Stimulated activated CD8-positive, alpha-beta memory T cell treated with anti-CD3 and anti-CD28 coated beads, Interleukin-2, amount 100 ng/mL, for 48 hours (primary cell): ENCODE results near the gene STEAP1B.

Experiments used
- DNase-seq, 2 donors: peaks; one replicate each; pipeline ENCODE4 v3.0.0-alpha.2; 2020; ENCODE audit warnings: low read depth in 2 of 2

The STEAP1B gene

DNA sequence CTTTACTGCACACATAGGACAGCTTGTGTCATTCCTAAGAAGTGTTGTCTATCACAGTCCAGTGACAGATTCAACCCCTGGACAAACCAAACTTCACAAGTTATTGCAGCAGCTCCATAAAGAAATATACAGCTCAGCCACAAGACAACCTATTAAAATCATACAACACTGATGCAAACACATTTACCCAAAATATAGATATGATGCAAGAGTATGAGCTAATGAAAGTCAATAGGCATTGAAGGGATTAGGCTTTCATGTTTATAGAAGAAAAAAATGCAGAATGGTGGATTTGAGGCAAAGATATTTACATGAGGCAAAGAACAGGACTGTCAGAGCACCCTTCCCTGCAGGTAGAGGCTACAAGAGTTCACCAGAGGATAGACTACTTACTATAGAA, 128.1 kb downstream of the STEAP1B start:
- no peak for DNase-seq
